Measurements from ENCODE around the gene USP25.

GRCh38 chr21:15904389-15904788 is 174.6 kb downstream of the USP25 start:
- TF ChIP-seq, protein P1, sequence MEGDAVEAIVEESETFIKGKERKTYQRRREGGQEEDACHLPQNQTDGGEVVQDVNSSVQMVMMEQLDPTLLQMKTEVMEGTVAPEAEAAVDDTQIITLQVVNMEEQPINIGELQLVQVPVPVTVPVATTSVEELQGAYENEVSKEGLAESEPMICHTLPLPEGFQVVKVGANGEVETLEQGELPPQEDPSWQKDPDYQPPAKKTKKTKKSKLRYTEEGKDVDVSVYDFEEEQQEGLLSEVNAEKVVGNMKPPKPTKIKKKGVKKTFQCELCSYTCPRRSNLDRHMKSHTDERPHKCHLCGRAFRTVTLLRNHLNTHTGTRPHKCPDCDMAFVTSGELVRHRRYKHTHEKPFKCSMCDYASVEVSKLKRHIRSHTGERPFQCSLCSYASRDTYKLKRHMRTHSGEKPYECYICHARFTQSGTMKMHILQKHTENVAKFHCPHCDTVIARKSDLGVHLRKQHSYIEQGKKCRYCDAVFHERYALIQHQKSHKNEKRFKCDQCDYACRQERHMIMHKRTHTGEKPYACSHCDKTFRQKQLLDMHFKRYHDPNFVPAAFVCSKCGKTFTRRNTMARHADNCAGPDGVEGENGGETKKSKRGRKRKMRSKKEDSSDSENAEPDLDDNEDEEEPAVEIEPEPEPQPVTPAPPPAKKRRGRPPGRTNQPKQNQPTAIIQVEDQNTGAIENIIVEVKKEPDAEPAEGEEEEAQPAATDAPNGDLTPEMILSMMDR (IDR thresholded peaks at IDR 0.05), result no peak
- no peak for TF ChIP-seq POLR2A (IDR thresholded peaks at IDR 0.05)
